ENCODE data around the gene SPATA9.

The SPATA9 gene, protein sequence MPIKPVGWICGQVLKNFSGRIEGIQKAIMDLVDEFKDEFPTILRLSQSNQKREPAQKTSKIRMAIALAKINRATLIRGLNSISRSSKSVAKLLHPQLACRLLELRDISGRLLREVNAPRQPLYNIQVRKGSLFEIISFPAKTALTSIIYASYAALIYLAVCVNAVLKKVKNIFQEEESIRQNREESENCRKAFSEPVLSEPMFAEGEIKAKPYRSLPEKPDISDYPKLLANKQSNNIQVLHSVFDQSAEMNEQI

DNA sequence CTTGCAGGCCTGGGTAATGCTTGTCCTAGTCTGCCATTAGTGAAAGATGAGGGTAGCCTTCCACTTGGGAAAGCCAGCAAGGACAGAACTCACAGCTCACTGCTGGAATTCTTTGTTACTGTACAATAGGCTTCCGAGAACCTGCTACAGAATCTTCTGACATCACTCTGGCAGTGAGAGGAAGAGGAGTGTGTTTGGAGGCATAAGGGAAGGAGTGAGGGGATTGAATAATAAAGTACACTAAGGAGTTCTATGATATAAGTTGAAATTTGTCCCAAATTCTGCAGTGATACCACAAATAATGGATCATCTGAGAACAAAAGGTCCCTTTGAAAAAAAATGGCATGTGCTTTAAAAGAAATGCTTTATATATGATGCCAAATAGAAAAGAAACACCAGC lies at the start of gene SPATA9:
Gene SPATA9, minus strand, starts transcription at position 101 of the 400 bp plus-strand sequence. CDS start 137 bp downstream, outside the sequence.
- no peak for DNase-seq

DNA sequence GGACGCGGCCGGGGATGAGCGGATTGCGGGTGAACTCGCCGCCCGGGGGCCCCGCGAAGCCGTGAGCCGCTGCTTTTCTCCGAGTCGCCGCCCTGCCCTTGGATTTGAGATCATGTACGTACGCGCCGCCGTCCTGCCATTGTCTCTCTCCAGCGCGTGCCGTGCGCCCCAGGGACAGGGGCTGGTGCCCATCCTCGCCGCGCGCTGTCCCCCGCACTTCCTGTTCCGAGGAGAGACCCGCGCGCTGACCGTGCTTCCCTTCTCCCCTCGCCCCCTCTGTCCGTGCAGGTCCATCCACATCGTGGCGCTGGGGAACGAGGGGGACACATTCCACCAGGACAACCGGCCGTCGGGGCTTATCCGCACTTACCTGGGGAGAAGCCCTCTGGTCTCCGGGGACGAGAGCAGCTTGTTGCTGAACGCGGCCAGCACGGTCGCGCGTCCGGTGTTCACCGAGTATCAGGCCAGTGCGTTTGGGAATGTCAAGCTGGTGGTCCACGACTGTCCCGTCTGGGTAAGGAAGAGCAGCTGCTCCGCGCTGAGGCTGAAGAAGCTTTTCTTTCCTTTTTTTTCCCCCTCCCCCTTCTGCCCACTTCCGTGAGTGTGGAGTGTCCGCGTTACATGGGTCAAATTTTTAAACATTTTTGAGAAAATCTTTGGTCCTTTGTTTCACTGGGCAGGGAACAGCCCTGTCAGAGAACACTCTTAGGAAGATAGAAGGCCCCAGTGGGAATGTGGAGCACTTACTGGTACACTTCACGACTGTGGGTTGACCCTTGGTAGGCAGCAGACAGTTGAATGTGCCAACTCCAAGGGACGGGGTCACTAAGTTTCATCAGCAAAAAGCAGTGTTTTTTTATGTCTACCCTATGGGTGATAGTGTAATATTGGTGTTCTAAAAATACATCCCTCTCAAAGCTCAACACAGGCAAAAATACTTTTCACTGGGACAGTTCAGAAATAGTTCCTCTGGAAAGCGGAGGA lies 49.1 kb upstream of the SPATA9 start:
- DNase-seq: peak; percentile 16

DNA sequence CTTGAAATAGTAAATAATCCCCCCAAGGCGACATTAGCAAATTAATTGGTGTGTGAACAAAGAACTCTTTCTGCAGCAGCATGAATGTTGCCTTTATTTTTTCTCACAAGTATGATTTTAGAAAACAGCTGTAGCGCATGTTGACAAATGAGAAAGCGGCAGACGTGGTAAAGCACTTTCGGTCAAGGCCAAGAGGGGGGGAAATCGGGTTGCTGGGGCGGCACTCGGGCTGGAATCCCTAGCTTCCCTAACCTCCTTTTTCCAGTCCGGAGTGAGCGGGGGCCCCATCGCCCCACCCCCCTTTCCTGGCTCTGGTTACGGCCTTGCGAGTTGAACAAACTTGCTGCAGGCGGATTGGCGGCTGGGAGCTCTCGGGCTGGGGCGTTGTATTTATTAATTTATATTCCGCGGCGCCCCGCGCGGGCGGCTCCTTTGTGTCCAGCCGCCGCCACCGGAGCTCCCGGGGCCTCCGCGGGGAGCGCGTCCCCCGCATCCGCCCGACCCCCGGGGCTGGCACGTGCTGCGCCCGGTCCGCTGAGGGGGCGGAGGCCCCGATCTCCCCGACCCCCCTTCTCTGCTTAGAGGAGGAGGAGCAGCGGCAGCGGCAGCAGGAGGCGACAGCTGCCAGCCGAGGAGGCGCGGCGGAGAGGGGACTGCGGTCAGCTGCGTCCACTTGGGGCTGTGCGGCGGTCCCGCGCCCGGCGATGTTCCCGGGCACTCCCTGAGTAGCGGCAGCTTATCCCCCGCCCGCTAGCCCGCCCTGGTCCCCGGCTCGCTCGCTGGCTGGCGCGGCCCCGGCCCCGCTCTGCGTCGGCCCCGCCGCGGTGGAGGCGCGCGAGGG lies 48.2 kb upstream of the SPATA9 start, which contains the start of gene RHOBTB3:
Gene RHOBTB3, plus strand, starts transcription at position 607 of the 841 bp plus-strand sequence. CDS start 347 bp downstream, outside the sequence.
- peak; percentile 47 for DNase-seq

DNA sequence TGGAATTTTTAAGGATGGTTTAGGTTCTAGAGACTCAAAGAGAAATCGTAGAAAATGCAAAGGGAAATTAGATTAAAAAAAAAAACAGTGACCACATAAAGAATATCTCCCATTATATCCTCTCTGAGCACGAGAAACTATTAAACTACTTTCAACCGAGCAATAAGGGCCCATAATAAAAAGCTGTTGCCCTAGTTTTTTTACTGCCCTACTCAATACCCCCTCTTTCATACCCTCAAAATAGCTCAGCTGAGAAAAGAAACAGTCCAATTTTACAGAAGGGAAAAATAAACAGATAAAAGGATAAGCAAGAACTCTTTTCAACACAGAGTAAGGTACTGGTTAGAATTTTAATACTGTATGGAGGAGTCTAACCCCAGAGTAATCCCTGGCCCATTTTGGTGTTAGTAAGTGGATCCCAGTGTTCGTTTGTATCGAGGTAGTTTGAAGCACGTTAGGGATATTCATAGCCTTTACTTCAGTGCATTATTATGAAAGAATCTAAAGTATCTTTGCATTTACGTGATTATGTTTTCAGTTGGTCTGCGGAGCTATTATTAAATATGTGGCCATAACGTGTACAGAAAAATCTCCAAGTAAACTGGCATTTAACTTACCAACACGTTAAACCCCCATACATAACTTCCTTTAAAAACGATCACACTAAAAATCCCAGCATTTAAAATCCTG lies 47.4 kb upstream of the SPATA9 start:
- no peak for DNase-seq

DNA sequence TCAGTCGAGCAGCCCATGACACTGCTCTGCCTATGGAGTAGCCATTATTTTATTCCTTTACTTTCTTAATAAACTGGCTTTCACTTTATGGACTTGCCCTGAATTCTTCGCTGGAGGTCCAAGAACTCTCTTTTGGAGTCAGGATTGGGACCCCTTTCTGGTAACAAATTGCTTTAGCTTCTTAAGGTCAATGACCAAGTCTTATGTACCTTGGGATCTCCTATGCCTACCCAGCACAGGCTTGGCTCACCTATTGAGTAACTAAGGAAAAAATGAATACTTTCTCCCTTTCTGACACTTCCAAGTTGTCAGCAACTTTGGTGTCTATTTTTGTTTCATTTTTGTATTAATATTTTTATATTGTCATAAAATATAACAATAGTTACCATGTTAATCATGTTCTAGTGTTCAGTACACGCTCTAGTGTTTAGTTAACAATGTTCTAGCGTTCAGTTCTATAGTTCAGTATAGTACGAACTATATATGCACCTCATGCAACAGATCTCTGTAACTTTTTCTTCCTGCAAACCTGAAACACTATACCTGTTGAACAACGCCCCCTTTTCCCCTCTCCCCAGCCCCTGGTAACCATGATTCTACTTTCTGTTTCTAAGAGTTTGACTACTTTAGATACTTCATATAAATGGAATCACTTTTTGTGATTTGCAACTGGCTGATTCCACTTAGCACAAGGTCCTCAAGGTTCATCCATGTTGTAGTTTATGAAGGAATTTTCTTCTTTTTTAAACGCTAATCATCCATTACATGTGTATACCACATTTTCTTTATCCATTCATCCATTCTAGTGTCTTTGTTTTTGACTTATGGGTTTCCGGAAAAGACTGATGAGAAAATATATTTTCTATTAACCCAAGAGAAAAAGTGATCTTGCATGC lies 46.6 kb upstream of the SPATA9 start:
- DNase-seq: no peak

DNA sequence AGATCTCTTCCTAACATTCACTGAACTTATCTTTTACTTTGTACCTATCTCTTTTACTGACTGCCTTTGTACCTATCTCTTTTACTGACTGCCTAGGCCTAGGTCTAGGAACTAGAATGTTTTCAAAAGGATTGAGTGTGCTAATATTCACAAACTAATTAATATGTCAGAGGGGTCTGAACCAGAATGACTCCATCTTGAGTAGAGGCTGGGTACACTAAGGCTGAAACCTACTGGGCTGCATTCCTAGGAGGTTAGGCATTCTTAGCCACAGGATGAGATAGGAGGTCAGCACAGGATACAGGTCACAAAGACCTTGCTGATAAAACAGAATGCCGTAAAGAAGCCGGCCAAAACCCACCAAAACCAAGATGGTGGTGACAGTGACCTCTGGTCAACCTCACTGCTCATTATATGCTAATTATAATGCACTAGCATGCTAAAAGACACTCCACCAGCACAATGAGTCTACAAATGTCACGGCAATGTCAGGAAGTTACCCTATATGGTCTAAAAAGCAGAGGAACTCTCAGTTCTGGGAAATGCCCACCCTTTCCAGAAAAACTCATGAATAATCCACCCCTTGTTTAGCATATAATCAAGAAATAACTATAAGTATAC lies 45.8 kb upstream of the SPATA9 start:
- no peak for DNase-seq

DNA sequence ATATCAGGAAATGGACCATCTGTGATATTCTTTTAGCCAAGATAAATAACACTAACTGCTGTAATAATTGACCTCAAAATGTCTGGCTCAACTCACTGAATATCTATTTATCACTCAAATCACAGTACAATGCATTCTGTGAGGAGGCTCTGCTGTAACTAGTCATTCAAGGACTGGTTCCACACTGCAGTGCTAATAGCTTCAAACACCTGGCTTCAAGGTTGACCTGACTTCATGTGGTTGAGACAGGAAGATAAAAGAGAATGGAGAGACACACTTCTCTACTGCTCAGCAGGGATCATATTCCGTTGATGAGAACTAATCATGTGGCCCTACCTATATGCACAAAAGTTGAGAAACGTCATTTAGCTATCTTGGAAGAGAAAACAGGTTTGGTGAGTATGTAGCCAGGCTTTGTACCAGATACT lies 45.0 kb upstream of the SPATA9 start:
- no peak for DNase-seq

DNA sequence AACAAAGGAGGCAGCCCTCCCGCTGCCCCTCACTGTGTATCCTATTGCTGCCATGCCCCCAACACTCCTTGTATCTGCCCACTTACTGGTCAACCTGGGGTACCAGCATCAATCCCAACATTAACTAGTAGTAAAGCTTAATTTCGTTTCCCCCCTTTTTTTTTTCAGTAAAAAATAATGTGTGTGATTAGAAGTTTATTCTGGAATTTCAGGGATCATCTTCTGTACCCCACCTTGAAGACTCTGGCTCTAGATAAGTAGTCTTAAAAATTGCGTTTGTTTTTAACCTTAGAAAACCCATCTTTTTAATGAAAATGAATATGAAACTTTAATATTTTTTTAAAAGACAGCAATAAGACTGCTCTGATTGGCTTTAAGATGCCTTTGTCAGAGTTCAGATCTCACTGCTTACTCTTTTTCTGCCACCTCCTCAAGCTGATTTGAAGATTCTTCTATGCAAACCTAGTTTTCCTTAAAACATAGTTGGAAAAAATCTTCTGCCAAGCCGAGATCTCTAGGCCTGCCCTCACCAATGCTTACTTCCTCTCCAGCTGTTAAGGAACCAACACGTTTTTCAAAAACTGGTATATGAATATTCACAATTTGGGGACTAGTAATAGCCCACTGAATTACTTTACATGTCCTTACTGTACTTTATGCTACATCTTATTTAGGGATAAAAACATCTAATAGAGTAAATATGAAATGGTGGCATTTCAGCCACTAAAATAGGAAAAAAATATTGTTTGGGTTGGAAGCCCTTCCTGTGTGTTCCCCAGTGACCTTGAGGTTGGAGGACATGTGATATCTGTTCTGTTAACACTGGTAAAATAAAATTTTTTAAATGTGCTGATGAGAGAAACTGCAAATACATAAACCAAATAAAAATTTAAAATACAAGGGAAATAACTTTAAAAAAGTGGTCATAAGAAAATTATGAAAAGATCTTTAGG lies 44.3 kb upstream of the SPATA9 start:
- no peak for DNase-seq

DNA sequence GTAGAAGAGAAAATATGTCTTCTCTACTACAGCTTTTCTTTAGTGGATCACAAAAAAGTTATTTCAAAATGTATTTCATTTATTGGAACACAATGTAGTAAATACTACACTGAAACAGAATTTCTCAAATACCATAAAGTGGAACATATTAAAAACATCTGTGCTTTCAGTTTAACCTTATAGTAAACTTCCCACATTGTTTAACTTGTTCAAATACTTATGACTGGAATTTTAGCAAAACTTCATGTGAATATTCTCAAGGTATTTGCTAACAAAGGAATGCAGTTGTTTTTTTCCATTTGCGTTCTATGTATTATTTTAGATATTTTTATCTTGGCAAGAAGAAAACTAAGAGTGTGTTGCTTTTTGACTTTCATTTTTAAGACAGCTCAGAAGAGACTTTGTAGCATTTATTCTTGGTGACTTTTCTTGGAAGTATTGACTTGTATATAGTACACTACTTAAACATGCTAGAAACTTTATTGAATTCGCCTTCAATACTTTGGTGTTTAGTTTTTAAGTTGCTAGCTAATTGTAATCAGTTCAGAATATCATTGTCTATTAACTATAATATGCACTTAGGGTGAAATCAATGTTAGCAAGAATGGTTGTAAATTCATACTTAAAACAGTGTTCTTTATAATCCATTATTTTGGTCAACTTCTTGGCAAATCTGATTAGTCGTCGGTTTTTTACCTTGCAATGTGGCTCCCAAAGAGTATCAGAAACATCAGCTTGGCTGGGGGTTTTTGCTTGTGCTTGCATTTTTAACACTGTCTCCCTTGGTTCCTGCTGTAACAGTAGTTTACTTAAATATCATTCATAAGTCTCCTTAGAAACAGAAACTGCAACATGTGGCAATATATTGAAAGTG lies 43.4 kb upstream of the SPATA9 start:
- DNase-seq: no peak

DNA sequence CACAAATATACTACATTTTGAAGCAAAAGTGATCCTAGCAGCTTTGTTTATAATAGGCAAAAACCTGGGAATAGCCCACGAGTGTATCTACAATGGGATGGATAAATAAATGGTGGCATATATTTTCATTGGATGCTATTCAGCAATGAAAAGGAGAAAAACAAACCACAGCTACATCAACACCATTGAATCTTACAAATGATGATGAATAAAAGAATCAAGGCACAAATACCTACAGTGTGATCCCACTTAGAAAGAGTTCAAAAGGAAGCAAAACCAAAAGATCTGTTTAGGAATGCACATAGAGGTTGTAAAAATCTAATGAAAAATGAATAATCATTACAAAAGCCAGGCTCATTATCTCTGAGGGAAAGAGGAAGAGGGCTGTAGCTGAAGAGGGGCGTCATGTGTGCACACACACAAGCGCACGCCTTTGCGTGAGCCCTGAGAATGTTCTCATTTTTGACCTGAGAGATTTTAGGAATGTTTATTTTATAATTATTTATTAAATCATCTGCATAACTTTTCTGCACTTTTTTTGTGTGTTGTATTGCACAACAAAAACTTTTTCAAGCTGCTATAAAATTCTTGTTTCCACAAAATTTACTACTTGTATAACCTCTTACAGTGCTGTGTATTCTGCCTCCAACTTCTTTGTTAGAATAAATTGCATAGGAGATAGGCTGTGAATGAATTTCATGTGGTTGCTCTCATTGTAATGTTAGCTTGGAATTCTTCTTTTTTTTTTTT lies 42.5 kb upstream of the SPATA9 start:
- no peak for DNase-seq

DNA sequence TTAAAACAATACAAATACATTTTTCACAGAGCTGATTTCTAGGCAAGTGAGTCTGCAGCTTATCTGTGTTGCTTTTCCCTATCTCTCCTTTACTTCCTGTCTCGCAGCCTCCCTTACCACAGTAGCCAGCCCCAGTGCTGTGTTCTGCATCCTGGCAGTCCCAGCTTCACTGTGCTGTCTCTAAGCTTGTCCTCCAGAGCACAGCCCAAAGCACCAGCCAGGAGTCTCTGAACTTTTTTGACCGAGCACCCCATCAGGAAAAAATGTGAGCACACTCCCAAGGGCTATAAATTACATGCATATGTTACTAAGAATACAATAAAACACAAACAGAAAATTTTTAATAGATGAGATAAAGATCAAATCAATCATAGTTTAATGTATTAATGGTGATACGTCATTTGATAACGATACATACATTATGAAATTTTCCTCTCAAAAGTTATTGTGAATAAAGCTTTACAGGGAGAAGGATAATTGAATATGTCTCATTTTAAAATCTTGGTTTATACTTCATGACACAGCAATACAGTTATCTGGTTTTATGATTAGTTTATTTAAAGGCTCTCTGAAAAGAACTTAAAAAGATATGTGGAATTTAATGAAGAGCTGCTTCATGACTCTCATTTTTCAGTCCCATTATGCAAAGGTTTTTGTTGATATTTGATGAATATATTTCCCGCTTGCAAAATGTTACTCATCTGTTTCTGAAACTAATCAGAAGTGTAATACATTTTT lies 41.0 kb upstream of the SPATA9 start:
- no peak for DNase-seq

DNA sequence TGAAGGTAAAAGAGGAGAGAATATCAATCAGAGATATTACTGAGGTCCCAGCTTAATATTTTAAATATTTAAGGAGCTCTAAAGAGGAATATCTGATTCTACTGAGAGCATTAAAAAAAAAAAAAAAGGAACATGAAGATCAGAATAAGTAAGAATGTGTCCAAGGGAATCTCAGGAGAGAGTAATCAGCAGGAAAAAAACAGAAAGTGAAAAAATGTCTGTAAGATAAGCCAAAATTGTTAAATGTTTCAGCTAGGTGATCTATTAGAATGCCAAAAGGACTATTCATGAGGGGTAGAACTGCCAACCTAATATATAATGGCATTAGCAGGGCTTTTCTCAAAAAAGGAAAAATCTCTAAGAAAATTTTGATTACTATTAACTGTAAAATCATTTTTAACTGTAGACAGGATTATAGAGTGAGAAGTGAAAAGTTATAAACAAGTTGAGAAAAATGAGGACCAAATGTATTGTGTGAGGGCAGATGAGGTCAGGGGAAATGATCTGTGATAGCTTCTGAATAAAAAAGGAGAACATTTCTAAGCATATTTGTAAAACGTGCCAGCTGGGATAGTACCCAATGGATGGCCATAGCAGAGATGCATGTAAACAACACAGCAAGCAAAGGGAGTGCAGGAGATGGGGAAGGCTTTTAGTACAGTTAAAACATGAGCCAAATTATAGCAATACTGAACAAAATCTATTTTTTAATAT lies 38.9 kb upstream of the SPATA9 start:
- DNase-seq: no peak

DNA sequence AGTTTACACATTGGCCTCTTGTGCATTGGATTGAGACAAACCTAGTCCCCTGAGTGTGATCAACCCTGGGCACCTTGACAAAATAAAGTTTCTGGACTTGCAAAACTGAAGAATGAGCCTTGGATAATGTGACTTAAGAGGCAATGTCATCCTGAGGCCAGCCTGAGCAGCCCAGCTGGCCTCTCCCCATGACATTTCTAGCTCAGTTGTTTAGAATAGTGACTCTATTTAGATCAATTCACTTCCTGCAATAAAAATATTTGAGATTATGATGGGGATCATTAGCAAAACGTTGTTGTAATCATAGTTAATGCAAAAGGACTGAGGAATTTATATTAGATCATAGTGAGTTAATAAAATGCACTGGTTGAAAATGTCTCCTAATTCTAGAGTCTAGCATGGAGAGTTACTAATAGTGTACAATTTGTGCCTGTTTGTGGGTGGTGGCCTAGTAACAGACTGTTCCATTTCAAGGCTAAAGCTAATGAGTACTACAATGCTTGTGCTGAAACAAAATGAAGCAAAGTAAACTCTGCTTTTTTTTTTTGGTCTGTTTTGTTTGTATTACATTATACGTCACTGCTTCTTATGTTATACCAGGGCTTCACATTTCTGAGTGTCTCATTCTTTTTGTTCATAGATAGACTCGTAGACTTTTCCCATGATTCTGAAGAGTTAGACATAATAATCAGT lies 37.4 kb upstream of the SPATA9 start:
- DNase-seq: no peak

DNA sequence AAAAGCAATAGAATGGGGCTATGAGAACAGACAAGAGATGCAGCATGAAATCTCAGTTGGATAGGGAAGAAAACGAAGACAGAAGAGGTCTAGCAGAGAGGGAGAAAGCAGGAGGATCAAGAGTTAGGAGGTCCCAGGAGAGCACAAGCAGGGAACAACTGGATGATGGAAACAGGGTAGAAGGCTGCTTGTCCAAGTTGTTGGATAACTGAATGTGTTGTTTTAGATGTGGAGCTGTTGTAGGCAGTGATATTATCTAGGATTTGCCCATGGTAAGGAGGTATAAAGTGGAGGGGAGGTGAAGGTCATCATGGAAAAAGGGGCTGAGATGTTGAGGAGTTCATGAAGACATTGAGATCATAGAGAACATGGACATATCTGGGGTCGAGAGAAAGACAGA lies 35.9 kb upstream of the SPATA9 start:
- no peak for DNase-seq

DNA sequence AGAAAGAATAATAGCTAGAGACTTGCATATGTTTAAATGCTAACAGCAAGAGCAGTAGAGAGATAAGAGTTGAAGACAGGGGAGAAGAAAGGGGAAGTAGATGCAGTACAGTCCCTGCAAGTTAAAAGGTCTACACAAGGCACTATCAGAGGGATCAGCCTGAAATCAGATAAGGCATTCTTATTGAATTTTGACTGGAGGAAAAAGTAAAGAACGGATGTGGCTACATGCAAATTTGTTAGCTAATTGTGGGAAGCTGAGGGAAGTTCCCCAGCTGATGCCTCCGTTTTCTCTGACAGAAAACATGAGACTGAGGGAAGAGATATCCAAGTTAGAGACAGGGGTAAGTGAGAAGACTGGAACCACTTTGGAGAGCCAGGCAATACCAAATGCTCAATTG lies 35.4 kb upstream of the SPATA9 start:
- DNase-seq: no peak

DNA sequence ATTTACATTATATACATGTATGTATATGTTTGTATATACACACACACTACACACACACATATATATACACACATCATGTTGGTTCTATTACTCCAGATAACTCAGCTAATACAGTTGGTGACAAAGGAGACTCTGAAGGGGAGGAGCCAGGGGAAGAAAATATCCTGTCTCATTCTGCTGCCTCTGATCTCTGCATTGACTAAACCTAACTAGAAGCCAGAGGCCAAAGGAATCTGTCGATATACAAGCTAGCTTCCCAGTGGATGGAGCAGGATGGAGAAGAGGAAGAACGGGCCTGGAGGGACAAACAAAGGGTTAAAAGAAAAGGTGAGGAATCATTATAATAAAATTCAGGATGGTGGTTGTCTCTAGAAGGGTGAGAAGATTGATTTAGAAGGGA lies 34.6 kb upstream of the SPATA9 start:
- no peak for DNase-seq

Measured in NCI-H2171 (cell line).